Fibroblast of lung (primary cell): ENCODE results near the gene FRS3. TPM values are rescaled to one million over a fixed set of nuclear protein-coding genes. Genes with fewer than 3 reads are reported as not detected.

Experiments used
- DNase-seq, 2 donors: peaks; one replicate each; pipeline versions ENCODE4 v3.0.0 to v3.0.0-alpha.2; 2010; ENCODE audit warnings: low read depth in 2 of 2
- H2AFZ ChIP-seq: 2 replicates; pipeline ENCODE4 v1.5.1; 2012; ENCODE audit warnings: low read length, control low read depth, inconsistent platforms
- H3K27ac ChIP-seq: 2 replicates; pipeline ENCODE4 v1.5.1; 2011; ENCODE audit warnings: low read length, control low read depth; ENCODE audit not compliant: insufficient read depth
- H3K27me3 ChIP-seq: 2 replicates; pipeline ENCODE4 v1.5.1; 2011; ENCODE audit warnings: mild to moderate bottlenecking, low read length; ENCODE audit not compliant: control insufficient read depth, insufficient read depth
- H3K36me3 ChIP-seq: 2 replicates; pipeline ENCODE4 v1.5.1; 2011; ENCODE audit warnings: low read length; ENCODE audit not compliant: control insufficient read depth, insufficient read depth
- H3K4me1 ChIP-seq: 2 replicates; pipeline ENCODE4 v1.5.1; 2011; ENCODE audit warnings: low read length; ENCODE audit not compliant: control insufficient read depth, insufficient read depth; ENCODE audit errors: extremely low read depth
- H3K4me2 ChIP-seq: 2 replicates; pipeline ENCODE4 v1.5.1; 2011; ENCODE audit warnings: low read length, control low read depth; ENCODE audit not compliant: insufficient read depth; ENCODE audit errors: extremely low read depth
- H3K4me3 ChIP-seq, 4 experiments: fragments of 200-600 bp in 1 of 4; sonication (generic) in 1 of 4; replicated peaks in 1 of 4; 2 replicates each; pipeline ENCODE4 v1.5.1; 2011 to 2016; ENCODE audit warnings: low read length in 4 of 4, low read depth in 3 of 4, mild to moderate bottlenecking in 3 of 4, control low read depth in 2 of 4, inconsistent platforms in 1 of 4, mixed read lengths in 1 of 4; ENCODE audit not compliant: insufficient read depth in 1 of 4; ENCODE audit errors: control extremely low read depth in 1 of 4
- H3K79me2 ChIP-seq: 2 replicates; pipeline ENCODE4 v1.5.1; 2012; ENCODE audit warnings: mild to moderate bottlenecking, low read length, inconsistent platforms; ENCODE audit not compliant: control insufficient read depth, insufficient read depth
- H3K9ac ChIP-seq: 2 replicates; pipeline ENCODE4 v1.5.1; 2011; ENCODE audit warnings: mild to moderate bottlenecking, low read length, control low read depth; ENCODE audit not compliant: insufficient read depth
- H3K9me3 ChIP-seq: 2 replicates; pipeline ENCODE4 v1.5.1; 2012; ENCODE audit warnings: low read depth, low read length; ENCODE audit not compliant: control insufficient read depth, insufficient read depth
- H4K20me1 ChIP-seq: 2 replicates; pipeline ENCODE4 v1.5.1; 2011; ENCODE audit warnings: low read length; ENCODE audit not compliant: control insufficient read depth, insufficient read depth; ENCODE audit errors: extremely low read depth
- EZH2 ChIP-seq: IDR thresholded peaks from 2 replicates; pipeline ENCODE4 v1.5.1; 2012; ENCODE audit warnings: low read length, control low read depth, mild to moderate bottlenecking; ENCODE audit errors: missing control alignments
- polyA plus RNA-seq, 2 donors: library from polyadenylated mRNA; depleted of rRNA in 1 of 2; stranded (reverse) in 1 of 2; unstranded in 1 of 2; fragments of >200 nt; gene quantifications; 2 replicates each; pipeline ENCODE4 v1.2.1, GENCODE V29; 2011 to 2012; ENCODE audit warnings: missing spikeins in 1 of 2
- total RNA-seq: library from RNA; depleted of rRNA; stranded (reverse); fragments of >200 nt; gene quantifications from 2 replicates; pipeline ENCODE4 v1.2.1, GENCODE V29; 2014
- TF ChIP-seq, protein P1 (sequence below), 2 donors: IDR thresholded peaks in 1 of 2; conservative IDR thresholded peaks in 1 of 2; 1 replicate in 1 of 2; 2 replicates in 1 of 2; pipeline ENCODE4 v1.5.1; 2011 to 2012; ENCODE audit warnings: low read length in 2 of 2, control low read depth in 1 of 2, inconsistent platforms in 1 of 2, low read depth in 1 of 2, mild to moderate bottlenecking in 1 of 2

Gene FRS3
- total and polyA plus RNA-seq, 2 donors (not counting 1 experiment from before 2014, with no cell fraction given) = 1.8 to 2.4 TPM

DNA sequence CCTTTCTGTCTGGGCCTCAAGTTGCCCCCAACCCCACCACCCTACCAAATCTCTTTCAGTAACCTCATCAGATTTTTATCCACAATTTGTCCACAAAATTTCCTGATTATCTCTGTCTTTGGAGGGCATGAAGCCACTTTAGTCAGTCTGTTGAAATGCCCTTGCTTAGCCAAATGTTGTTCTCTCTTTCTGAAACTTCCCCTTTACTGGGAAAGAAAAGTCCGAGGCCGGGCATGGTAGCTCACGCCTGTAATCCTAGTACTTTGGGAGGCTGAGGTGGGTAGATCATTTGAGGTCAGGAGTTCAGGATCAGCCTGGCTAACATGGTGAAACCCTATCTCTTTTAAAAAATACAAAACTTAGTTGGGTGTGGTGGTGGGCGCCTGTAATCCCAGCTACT lies 41.6 kb upstream of the FRS3 start:
- Histone ChIP-seq H3K79me2 (no peaks in the 10 kb centered on the region), H3K4me2 (no peak overlapping the region), H3K4me1 (no peaks in the 10 kb centered on the region), H3K27ac (no peak overlapping the region), H2AFZ (no peak overlapping the region), H4K20me1 (no peaks in the 10 kb centered on the region), H3K9ac (no peak overlapping the region), H3K36me3 (no peaks in the 10 kb centered on the region), H3K4me3 (no peak overlapping the region), H3K27me3 (no peaks in the 10 kb centered on the region), H3K9me3 (no peaks in the 10 kb centered on the region)
- no peak for TF ChIP-seq EZH2
- TF ChIP-seq, protein P1, sequence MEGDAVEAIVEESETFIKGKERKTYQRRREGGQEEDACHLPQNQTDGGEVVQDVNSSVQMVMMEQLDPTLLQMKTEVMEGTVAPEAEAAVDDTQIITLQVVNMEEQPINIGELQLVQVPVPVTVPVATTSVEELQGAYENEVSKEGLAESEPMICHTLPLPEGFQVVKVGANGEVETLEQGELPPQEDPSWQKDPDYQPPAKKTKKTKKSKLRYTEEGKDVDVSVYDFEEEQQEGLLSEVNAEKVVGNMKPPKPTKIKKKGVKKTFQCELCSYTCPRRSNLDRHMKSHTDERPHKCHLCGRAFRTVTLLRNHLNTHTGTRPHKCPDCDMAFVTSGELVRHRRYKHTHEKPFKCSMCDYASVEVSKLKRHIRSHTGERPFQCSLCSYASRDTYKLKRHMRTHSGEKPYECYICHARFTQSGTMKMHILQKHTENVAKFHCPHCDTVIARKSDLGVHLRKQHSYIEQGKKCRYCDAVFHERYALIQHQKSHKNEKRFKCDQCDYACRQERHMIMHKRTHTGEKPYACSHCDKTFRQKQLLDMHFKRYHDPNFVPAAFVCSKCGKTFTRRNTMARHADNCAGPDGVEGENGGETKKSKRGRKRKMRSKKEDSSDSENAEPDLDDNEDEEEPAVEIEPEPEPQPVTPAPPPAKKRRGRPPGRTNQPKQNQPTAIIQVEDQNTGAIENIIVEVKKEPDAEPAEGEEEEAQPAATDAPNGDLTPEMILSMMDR (conservative IDR thresholded peaks at IDR 0.05 in 1 of 2, IDR thresholded peaks at IDR 0.05 in 1 of 2; ENCODE audit: low read depth in 1 of 2, low read length in 2 of 2) = no peak
- no peak for DNase-seq

DNA sequence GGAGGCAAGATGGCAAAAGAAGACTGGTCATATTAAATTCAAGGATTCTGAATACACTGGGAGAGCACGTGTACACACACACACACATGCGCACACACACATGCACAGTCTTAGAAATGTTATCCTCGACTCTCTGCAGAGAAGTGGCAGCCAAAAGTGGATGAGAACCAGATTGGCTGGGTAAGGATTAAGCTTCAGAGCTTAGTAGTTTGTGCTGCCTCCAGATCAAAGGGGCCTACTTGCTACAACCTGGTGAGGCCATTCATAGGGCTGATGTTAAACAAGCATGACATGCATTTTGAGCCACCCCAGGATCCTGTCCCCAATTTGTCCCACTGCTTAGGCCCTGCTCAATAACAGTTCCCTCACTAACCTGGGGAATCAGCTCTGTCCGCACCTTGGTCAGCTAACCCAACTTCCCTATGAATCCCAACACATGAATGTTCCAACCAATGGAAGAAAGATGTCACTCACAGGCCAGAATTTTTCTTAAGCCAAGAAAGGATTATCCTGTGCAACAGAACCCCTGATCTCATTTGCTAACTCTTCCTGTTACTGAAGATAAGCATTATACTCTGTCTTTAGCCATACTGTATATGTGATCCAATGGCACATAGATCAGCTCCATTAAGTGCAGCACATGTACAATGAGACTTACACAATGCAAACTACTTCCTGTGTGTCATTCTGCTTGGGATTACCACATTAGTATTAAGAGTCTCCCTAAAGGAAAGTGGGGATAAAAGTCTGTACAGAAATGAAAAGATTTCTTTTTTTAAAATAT lies 38.8 kb upstream of the FRS3 start:
- no peak for DNase-seq
- Histone ChIP-seq H3K4me2 (no peak overlapping the region), H4K20me1 (no peaks in the 10 kb centered on the region), H3K36me3 (no peaks in the 10 kb centered on the region), H3K27ac (no peak overlapping the region), H3K79me2 (no peaks in the 10 kb centered on the region), H3K9ac (no peak overlapping the region), H2AFZ (no peak overlapping the region), H3K9me3 (no peaks in the 10 kb centered on the region), H3K4me3 (no peak overlapping the region), H3K27me3 (no peaks in the 10 kb centered on the region), H3K4me1 (no peaks in the 10 kb centered on the region)
- TF ChIP-seq, protein P1 (conservative IDR thresholded peaks at IDR 0.05 in 1 of 2, IDR thresholded peaks at IDR 0.05 in 1 of 2; ENCODE audit: low read depth in 1 of 2, low read length in 2 of 2) = no peak
- no peak for TF ChIP-seq EZH2

DNA sequence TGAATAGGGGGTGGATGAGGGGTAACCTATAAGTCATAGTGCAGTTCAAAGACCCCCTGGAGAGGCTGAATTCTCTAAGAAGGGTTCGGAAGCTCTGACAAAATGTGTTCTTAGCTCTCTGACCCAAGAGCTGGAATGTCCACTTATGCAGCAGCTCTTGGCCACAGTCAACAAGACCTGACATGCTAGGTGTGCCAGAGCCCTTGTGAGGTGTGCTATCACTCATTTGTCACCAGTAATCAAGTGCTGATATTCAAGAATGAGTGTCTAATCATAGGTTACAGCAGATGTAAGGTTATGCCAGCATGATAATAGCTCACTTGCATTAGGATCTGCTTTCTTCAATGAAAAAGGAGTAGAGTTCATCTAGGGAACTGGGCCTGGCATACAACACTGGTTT lies 35.9 kb upstream of the FRS3 start:
- H3K27me3 ChIP-seq = no peaks in the 10 kb centered on the region
- no peak overlapping the region for H3K9ac ChIP-seq
- H3K4me2 ChIP-seq = no peak overlapping the region
- no peak for DNase-seq
- no peak overlapping the region for H2AFZ ChIP-seq
- no peaks in the 10 kb centered on the region for H3K4me1 ChIP-seq
- no peak overlapping the region for H3K27ac ChIP-seq
- TF ChIP-seq EZH2 = no peak
- TF ChIP-seq, protein P1 (conservative IDR thresholded peaks at IDR 0.05 in 1 of 2, IDR thresholded peaks at IDR 0.05 in 1 of 2; ENCODE audit: low read depth in 1 of 2, low read length in 2 of 2) = no peak
- H3K79me2 ChIP-seq = no peaks in the 10 kb centered on the region
- no peaks in the 10 kb centered on the region for H3K36me3 ChIP-seq
- no peak overlapping the region for H3K4me3 ChIP-seq
- no peaks in the 10 kb centered on the region for H4K20me1 ChIP-seq
- no peaks in the 10 kb centered on the region for H3K9me3 ChIP-seq
